CD4-positive, alpha-beta T cell (primary cell): ENCODE data around the gene DNAJC16. TPM values are rescaled to one million over a fixed set of nuclear protein-coding genes. Genes with fewer than 3 reads are reported as not detected.
"Not testable (repeated sequence)": the region's sequence is repeated elsewhere in the genome, so short reads cannot be mapped to it uniquely, and the experiment has no call there.

Source experiments
- ATAC-seq: fragments of 200-7000 bp; cut with Tn5 transposase; one replicate; pipeline ENCODE4 v1.10.0; 2022; ENCODE audit warnings: mild to moderate bottlenecking; ENCODE audit not compliant: poor library complexity
- CTCF ChIA-PET: fragments of 350-600 bp; sonication (Branson Sonifier 250); formaldehyde crosslinking; loops from one replicate; lab custom pipeline; 2021; ENCODE audit warnings: antibody characterized with exemption, inconsistent platforms; lab: Charles Lee
- POLR2A ChIA-PET: fragments of 350-600 bp; sonication (Branson Sonifier 250); formaldehyde crosslinking; loops from one replicate; lab custom pipeline; 2021; ENCODE audit warnings: antibody characterized with exemption, inconsistent platforms; lab: Charles Lee
- DNase-seq, 14 experiments: peaks; one replicate each; pipeline ENCODE4 v3.0.0-alpha.2; 2013 to 2020; ENCODE audit warnings: mixed read lengths in 2 of 14
- H3K27ac ChIP-seq, 2 donors: one replicate each; pipeline versions ENCODE4 v1.5.1 to v1.7.0; 2013; ENCODE audit warnings: low read length in 2 of 2, low read depth in 1 of 2, mild to moderate bottlenecking in 1 of 2
- H3K27me3 ChIP-seq, 2 experiments: 1 replicate in 1 of 2; 2 replicates in 1 of 2; pipeline versions ENCODE4 v1.6.1 to v1.7.0; 2013; ENCODE audit warnings: low read length in 2 of 2, control low read depth in 1 of 2, mild to moderate bottlenecking in 1 of 2, moderate library complexity in 1 of 2; ENCODE audit not compliant: insufficient read depth in 2 of 2, control insufficient read depth in 1 of 2
- H3K36me3 ChIP-seq: one replicate; pipeline ENCODE4 v1.6.1; 2013; ENCODE audit warnings: low read length, control low read depth; ENCODE audit not compliant: insufficient read depth
- H3K4me1 ChIP-seq: one replicate; pipeline ENCODE4 v1.6.1; 2013; ENCODE audit warnings: low read length, control low read depth; ENCODE audit not compliant: insufficient read depth
- H3K4me3 ChIP-seq: one replicate; pipeline ENCODE4 v1.5.1; 2013; ENCODE audit warnings: mild to moderate bottlenecking, low read length, moderate library complexity
- H3K9me3 ChIP-seq, 2 experiments: 1 replicate in 1 of 2; 2 replicates in 1 of 2; pipeline versions ENCODE4 v1.6.1 to v1.7.0; 2013; ENCODE audit warnings: low read length in 2 of 2, mild to moderate bottlenecking in 2 of 2, control low read depth in 1 of 2, moderate library complexity in 1 of 2; ENCODE audit not compliant: control insufficient read depth in 1 of 2, insufficient read depth in 1 of 2
- H3K27ac Mint-ChIP-seq: one replicate; pipeline ENCODE4 v1.8.0; 2020; ENCODE audit warnings: mixed read lengths
- H3K27me3 Mint-ChIP-seq: one replicate; pipeline ENCODE4 v1.8.0; 2021; ENCODE audit warnings: mixed read lengths
- H3K36me3 Mint-ChIP-seq: one replicate; pipeline ENCODE4 v1.8.0; 2021; ENCODE audit warnings: low read depth, mixed read lengths
- H3K4me1 Mint-ChIP-seq: one replicate; pipeline ENCODE4 v1.8.0; 2021; ENCODE audit warnings: low read depth, mixed read lengths
- H3K4me3 Mint-ChIP-seq: one replicate; pipeline ENCODE4 v1.8.0; 2020; ENCODE audit warnings: mild to moderate bottlenecking, mixed read lengths
- H3K9me3 Mint-ChIP-seq: one replicate; pipeline ENCODE4 v1.8.0; 2020; ENCODE audit warnings: mixed read lengths
- CTCF ChIP-seq: fragments of 200-600 bp; IDR thresholded peaks from one replicate; pipeline ENCODE4 v1.8.0; 2022; ENCODE audit warnings: antibody characterized with exemption, mild to moderate bottlenecking
- intact Hi-C, 2 experiments: fragments of 100-400 bp; cut with DNase I in 1 of 2; cut with micrococcal nuclease in 1 of 2; formaldehyde crosslinking; loops; one replicate each; pipeline versions ENCODE4 v1.15.1 to v1.9.0; 2023 to 2025; cut with DNase I, micrococcal nuclease
- total RNA-seq, 174 experiments: library from RNA in 2 of 174; stranded (reverse) in 2 of 174; gene quantifications; one replicate each; pipeline ENCODE4 v1.2.3 and lab custom pipeline; 2021 to 2026

Gene DNAJC16
- total RNA-seq, 2 experiments from 2014 or later = 8.2 to 10.4 TPM

GRCh38 chr1:15598436-15598835 is 71.8 kb downstream of the DNAJC16 start:
- no peak overlapping the region for H3K27ac ChIP-seq
- H3K27ac Mint-ChIP-seq = no peak overlapping the region
- H3K9me3 ChIP-seq = no peaks in the 10 kb centered on the region
- ATAC-seq (no peak), DNase-seq (no peak)
- no peaks in the 10 kb centered on the region for H3K9me3 Mint-ChIP-seq
- CTCF ChIA-PET = no interaction called here
- H3K27me3 Mint-ChIP-seq = no peaks in the 10 kb centered on the region
- H3K36me3 Mint-ChIP-seq = no peaks in the 10 kb centered on the region
- H3K4me3 Mint-ChIP-seq = no peak overlapping the region
- intact Hi-C loops = no loop called here
- POLR2A ChIA-PET = interaction anchor here (1.0 kb wide), 1 partner anchor 19 kb away, joined by 3 read pairs; no protein-coding TSS in a partner anchor
- H3K4me1 Mint-ChIP-seq = peaks cover 4% of the 10 kb centered on the region
- no peaks in the 10 kb centered on the region for H3K27me3 ChIP-seq
- H3K4me1 ChIP-seq = peaks cover 7% of the 10 kb centered on the region
- no peaks in the 10 kb centered on the region for H3K36me3 ChIP-seq
- no peak for TF ChIP-seq CTCF
- no peak overlapping the region for H3K4me3 ChIP-seq

GRCh38 chr1:15603050-15603965 is 76.7 kb downstream of the DNAJC16 start:
- peak overlapping the region; percentile 80 for H3K27ac Mint-ChIP-seq
- H3K4me3 Mint-ChIP-seq = peak overlapping the region; percentile 65
- peaks cover 13% of the 10 kb centered on the region for H3K4me1 Mint-ChIP-seq
- ChIA-PET CTCF (interaction anchor here (1.1 to 2.1 kb wide), 3 partner anchors 13 to 19 kb away, joined by 5 read pairs; partner anchors contain the start of gene AGMAT), POLR2A (interaction anchor here (0.6 to 3.0 kb wide), 14 partner anchors 10 to 760 kb away, joined by 3 to 34 read pairs (median 4); partner anchors contain the start of genes DNAJC16 and ZBTB17)
- H3K9me3 ChIP-seq = peaks cover 0 to 3% of the 10 kb centered on the region in 2 experiments
- no peaks in the 10 kb centered on the region for H3K36me3 ChIP-seq
- H3K27ac ChIP-seq = peak overlapping the region; percentile 47 to 49
- peak overlapping the region; percentile 95 for H3K4me3 ChIP-seq
- no peaks in the 10 kb centered on the region for H3K36me3 Mint-ChIP-seq
- peak; percentile 98 for ATAC-seq
- H3K27me3 ChIP-seq = no peaks in the 10 kb centered on the region
- no peaks in the 10 kb centered on the region for H3K9me3 Mint-ChIP-seq
- peaks cover 15% of the 10 kb centered on the region for H3K4me1 ChIP-seq
- DNase-seq = peak; percentile 85 to 98 (median 90)
- H3K27me3 Mint-ChIP-seq = no peaks in the 10 kb centered on the region
- no peak for TF ChIP-seq CTCF
- intact Hi-C loops = loop anchor here (1.0 to 5.0 kb wide), 3 partner anchors 13 to 76 kb away; partner anchors contain the start of genes DDI2 (in 2 of the 2) and DNAJC16 (in 1 of the 2)

GRCh38 chr1:15603966-15604282 is 77.3 kb downstream of the DNAJC16 start:
- not testable (repeated sequence) for H3K27me3 ChIP-seq
- CTCF ChIA-PET = interaction anchor here (1.1 to 2.1 kb wide), 3 partner anchors 12 to 20 kb away, joined by 5 read pairs; partner anchors contain the start of gene AGMAT

GRCh38 chr1:15604400-15604799 is 77.8 kb downstream of the DNAJC16 start:
- intact Hi-C loops = loop anchor here in 1 of 2 experiments (5.0 kb wide), 1 partner anchor 77 kb away; the partner anchor contains the start of gene DNAJC16
- H3K4me3 ChIP-seq, H3K36me3 ChIP-seq, H3K27me3 ChIP-seq, H3K36me3 Mint-ChIP-seq, ATAC-seq, H3K27me3 Mint-ChIP-seq, H3K9me3 ChIP-seq, H3K27ac ChIP-seq, H3K4me3 Mint-ChIP-seq, H3K9me3 Mint-ChIP-seq: not testable (repeated sequence)
- H3K27ac Mint-ChIP-seq = peak overlapping the region; percentile 80
- peaks cover 13% of the 10 kb centered on the region for H3K4me1 Mint-ChIP-seq
- CTCF ChIA-PET = interaction anchor here (0.9 kb wide), 1 partner anchor 11 kb away, joined by 4 read pairs; no protein-coding TSS in a partner anchor
- peak in 1 of 14 experiments; percentile 37 for DNase-seq
- POLR2A ChIA-PET = interaction anchor here (0.6 to 3.0 kb wide), 6 partner anchors 11 to 759 kb away, joined by 3 to 34 read pairs (median 6); no protein-coding TSS in a partner anchor
- H3K4me1 ChIP-seq = peaks cover 15% of the 10 kb centered on the region

More at GRCh38 chr1:15603966-15604282, 77.3 kb downstream of the DNAJC16 start:
- H3K36me3 Mint-ChIP-seq, H3K9me3 Mint-ChIP-seq, ATAC-seq, H3K27me3 Mint-ChIP-seq, H3K9me3 ChIP-seq, DNase-seq, H3K36me3 ChIP-seq: not testable (repeated sequence)
- Mint-ChIP-seq H3K4me1 (peaks cover 13% of the 10 kb centered on the region), H3K4me3 (peak overlapping the region; percentile 65), H3K27ac (peak overlapping the region; percentile 80)
- POLR2A ChIA-PET = interaction anchor here (0.6 to 3.0 kb wide), 12 partner anchors 11 to 759 kb away, joined by 3 to 34 read pairs (median 4); partner anchors contain the start of gene DNAJC16
- intact Hi-C loops = loop anchor here (1.0 to 5.0 kb wide), 3 partner anchors 13 to 77 kb away; partner anchors contain the start of genes DDI2 (in 2 of the 2) and DNAJC16 (in 1 of the 2)
- Histone ChIP-seq H3K4me1 (peaks cover 15% of the 10 kb centered on the region), H3K27ac (peak overlapping the region; percentile 46 to 47), H3K4me3 (peak overlapping the region; percentile 95)
